ENCODE measurements around the gene AJM1.

AJM1 gene

DNA sequence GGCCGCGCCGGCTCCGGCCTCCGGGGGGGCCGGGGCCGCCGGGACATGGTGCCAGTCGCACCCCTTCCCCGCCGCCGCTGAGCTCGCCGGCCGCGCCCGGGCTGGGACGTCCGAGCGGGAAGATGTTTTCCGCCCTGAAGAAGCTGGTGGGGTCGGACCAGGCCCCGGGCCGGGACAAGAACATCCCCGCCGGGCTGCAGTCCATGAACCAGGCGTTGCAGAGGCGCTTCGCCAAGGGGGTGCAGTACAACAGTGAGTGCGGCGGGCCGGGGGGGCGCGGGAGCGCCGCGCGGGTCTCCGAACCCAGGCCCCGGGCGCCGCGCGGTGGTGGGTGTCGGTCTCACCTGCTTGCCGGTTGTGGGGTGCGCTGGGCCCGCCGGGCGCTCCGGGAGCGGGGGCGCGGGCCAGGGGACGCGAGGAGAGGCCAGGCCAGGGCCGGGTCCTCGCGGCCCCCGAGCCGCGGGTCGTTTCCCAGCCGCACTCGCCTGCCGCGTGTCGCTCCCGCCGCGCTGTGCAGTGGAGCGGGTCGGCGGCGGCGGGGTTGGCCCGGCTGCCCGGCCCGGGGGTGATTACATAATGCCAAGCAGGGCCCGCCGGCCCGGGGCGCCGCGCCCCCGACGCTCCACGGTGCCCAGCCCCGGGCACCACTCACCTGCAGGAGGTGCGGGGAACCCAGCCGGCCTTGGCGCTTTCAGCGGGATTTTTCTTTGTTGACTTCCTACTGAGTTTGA lies 34.0 kb upstream of the AJM1 start:
- DNase-seq (ENCODE audit: low read depth, low spot score) = peak; percentile 40

GRCh38 chr9:136808806-136809158 lies 33.5 kb upstream of the AJM1 start:
- no peak for DNase-seq (ENCODE audit: low read depth, low spot score)

DNA sequence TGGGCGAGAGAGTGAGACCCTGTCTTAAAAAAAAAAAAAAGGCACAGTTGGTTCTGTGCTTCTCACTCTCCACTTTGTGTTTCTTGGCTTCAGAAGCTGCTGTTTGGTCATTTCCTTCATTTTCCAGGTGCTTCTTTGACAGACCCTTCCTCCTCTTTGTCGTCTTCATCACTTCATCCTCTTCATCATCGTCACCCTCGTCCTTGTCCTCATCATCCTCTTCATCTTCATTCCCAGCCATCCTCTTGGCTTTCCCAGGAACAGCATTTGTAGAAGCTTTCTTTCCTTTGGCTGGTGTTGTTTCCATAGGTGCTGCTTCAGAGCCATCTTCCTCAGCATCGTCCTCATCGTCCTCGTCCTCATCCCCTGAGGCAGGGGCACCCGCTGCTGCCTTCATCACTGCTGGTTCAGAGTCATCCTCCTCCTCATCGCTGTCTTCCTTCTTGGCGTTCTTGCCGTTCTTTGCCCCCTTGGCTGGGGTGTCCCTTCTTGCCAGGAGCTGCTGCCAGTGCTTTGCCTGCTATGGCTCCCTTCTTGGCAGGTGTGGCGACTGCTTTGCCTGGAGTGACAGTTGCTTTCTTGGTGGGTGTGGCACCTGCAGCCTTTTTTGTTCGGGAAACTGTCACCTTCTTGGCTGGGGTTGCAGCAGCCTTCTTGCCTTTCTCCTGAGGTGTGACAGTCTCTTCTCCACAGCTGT lies 27.4 kb upstream of the AJM1 start:
- DNase-seq (ENCODE audit: low read depth, low spot score) = no peak

- no peak for DNase-seq (ENCODE audit: low read depth, low spot score)
Observed at GRCh38 chr9:136815422-136815782, 26.9 kb upstream of the AJM1 start.

DNA sequence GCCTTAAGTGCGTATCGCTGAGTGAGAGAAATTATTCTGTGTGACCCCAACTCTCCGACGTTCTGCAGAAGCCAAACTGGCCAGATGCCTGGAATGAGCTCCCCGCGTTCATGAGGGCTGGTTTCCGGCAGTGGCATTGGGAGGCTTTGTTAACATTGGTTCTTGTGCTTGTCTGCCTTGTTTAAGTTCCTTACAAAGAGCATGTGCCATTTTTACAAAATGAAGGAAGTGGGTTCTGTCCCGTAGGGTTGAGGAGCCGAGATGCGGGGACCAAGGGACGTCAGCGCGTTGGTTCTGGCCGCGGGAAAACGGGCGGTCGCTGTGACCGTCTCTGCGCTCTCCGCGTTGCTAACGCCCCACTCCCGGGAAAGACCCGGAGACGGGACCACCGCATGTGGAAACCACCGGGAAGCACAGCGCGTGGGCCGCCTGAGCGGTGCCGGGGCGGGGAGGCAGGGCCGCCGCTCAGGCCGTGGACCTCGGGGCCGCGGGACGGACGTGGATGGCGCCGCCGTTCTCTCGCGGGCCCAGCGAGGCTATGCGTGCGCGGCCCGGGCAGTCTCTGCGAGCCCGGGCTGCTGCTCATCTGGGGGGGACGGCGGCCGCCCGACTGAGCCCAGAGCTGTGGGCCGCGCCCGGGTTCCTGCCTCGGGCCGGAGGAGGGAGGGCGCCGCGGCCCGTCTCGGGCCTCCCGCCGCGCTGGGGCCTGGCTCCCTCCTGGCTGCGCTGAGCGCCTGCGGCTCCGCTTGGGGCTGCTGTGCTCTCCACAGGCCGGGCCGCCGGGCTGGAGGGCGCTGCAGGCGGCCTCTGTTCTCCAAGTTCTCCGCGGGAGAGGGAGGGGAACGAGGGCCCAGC lies 21.1 kb upstream of the AJM1 start:
- DNase-seq (ENCODE audit: low read depth, low spot score) = peak; percentile 76

DNA sequence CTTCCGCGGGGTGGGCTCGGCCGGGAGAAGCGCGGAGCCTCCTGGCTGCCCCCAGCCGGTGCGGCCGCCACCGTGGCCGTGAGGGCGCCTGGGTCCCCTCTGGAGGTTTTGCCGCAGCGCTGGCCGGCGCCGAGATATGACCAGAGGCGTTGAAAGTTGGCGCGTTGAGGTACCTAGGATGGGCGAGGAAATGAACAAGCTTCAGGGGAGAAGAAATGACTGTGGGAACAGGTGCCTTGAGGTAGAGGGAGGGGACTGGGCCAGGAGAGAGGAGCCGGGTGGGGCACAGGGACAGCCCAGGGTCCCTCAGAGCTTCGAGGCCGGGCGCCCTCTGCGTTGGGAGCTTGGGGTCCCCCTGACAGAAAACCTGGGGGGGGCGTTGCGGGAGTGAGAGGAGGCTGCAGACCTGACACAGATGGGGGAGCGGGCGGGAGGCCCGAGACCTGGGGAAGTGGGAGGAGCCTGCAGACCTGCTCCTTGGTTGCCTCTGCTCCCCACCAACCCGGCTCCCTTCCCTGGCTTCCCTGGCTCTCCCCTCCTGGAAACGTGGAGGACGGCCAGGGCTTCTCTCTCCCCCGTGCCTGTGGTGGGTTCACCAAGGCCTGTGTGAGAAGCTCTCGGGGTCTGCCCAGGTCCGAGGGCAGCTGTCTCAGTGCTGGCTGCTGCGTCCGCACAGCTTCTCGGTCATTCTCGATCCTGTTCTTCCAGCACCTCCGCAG lies 20.3 kb upstream of the AJM1 start:
- peak; percentile 36 for DNase-seq (ENCODE audit: low read depth, low spot score)

DNA sequence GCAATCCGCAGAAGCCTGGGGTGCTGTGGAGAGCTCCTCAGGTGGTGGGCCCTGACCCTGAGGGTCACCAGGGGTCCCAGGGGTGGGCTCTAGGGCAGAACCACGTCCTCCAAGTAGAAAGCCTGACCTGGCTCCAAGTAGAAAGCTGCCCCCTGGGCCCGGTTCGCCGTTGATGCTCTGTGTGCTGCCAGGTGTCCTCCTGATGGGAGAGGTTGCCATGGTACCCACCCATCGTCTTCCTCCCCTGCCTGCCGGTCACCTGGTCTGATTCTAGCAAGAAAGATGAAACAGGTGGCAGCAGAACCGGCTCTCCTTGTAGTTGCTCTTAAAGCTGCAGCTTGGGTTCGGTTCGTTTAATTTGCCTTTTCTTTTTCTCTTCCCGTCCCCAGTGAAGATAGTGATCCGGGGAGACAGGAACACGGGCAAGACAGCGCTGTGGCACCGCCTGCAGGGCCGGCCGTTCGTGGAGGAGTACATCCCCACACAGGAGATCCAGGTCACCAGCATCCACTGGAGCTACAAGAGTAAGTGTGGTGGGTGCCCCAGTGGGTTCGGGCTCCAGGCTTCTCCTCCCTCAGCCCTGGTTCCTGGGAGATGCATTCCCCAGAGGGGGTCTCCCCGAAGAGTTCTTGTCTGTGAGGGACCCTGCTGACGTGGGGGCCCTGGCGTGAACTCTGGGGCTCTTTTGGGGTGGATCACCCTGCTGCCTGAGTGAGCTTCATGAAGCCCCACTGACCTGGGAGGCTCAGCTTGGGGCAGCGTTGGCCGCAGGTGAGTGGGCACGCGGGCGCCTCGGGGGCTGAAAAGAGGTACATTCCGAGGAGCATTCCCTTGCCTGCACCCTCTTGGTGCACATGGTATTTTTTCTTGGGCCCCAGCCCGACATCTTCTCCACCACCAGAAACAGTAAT lies 18.9 kb upstream of the AJM1 start:
- DNase-seq (ENCODE audit: low read depth, low spot score) = no peak

- no peak for DNase-seq (ENCODE audit: low read depth, low spot score)
Observed at GRCh38 chr9:136824496-136825225, 17.6 kb upstream of the AJM1 start.

- no peak for DNase-seq (ENCODE audit: low read depth, low spot score)
Observed at GRCh38 chr9:136825295-136826187, 16.7 kb upstream of the AJM1 start.

DNA sequence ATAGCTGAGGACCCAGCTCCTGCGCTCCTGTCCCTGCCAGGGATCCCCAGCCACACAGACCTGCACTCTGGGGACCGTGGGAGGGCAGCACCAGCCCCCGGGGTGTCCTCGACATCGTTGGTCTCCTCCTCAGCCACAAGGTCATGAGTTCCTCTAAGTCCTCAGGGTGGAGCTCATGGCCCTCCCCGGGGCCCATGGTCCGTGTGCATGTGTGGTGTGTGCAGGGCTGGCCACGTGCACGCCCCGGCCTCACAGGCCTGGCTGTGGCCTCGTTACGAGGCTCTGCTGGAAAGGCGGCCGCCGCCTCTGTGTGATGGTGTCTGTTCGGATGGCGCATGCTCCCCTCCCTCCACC lies 16.1 kb upstream of the AJM1 start:
- no peak for DNase-seq (ENCODE audit: low read depth, low spot score)

DNA sequence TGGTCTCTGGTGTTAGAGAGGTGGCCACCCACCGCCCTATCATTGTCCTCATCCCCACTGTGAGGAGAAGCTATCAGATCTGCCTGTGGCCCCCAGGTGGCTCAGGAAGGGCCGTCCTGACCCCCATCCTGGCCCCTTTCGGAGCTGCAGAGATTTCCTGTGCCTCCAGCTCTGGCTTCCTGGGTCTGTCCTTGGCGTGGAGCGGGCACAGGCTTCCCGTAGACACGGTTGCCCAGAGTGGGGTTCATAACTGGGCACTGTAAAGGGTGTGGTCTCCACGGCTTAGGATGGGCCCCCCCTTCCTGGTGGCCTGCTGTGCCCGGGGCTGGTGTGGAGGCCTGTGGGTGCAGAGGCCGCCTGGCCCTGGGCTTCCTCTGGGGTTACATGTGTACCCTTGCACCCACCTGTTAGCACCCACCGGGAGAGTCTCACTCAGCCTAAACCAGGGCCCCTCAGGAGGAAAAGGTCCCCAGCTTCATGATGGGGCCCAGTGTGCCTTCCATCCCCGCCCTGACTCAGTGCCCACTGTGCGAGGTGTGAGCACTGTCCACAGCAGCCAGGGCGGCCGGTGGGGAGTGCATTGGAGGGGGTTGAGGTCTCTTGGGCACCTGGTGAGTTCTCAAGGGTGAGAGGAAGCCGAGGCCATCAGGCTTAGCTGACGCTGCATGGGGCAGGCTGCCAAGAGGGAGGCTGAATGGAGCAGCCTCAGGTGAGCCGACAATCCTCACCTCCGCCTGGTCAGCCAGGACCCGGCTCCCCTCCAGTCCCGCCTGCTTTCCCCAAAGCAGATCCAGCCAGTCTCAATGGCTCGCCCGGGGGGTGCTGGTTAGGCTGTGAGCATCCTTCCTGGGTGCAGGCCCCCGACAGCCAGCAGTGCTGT lies 15.3 kb upstream of the AJM1 start:
- no peak for DNase-seq (ENCODE audit: low read depth, low spot score)

- DNase-seq (ENCODE audit: low read depth, low spot score) = no peak
Observed at GRCh38 chr9:136827794-136828473, 14.3 kb upstream of the AJM1 start.

GRCh38 chr9:136828474-136829140 lies 13.7 kb upstream of the AJM1 start:
- no peak for DNase-seq (ENCODE audit: low read depth, low spot score)

DNA sequence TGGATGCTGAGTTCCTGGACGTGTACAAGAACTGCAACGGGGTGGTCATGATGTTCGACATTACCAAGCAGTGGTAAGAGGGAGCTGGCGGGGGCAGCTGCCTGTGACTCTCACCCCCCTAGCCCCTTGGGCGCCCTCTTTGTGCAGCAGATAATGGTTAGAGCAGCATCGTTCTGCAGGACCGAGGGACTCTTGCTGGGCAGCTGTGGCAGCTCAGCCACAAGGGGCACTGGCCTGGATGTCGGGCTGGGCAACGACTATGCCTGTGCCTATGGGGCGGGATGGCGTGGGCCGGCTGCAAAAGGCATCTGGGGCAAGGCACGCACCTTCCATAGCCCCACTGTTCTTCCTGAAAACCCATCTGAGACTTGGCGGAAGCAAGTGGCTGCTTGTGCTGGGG lies 12.9 kb upstream of the AJM1 start:
- DNase-seq (ENCODE audit: low read depth, low spot score) = no peak

DNA sequence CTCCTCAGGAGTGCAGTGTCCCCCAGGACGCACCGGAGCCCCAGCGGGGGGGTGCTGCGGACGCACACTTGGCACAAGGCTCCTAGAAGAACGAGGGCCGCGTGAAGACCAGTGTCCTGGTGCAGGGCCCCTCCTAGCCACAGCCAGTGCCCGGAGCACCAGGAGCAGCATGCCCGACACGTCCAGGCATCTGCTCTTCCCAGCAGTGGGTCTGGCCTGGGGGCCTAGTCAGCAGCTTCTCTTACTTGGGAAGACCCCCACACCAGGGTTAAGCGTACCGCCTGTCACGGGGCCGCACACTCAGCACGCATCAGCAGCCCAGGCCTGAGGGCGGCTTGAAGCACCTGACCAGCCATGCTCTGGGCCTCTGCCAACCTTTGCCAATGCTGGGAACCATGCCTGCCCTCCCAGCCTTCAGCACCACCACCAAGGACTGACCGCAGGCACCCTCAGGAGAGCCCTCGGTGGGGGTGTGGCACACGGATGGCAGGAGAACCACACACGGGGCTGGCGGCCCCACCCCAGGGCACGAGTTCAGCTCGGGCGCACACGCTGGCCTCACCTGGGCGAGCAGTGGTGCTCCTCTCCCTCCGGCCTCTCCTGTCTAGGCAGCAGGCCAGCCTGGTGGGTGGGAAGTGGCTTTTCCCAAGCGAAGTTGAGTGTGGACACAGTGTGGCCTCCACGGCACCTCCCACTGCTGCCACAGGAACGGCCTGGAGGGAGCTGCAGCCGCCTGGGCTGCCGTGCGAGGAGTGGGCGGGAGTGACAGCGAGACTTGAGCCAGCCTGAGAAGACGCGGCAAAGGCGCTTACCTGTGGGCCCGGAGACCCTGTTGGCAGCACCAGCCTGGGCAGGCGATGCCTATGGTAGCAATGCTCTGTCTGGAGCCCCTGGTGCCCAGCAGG lies 12.0 kb upstream of the AJM1 start:
- no peak for DNase-seq (ENCODE audit: low read depth, low spot score)
